K562 (cell line): ENCODE measurements around the gene COL15A1. TPM values are rescaled to one million over a fixed set of nuclear protein-coding genes. Genes with fewer than 3 reads are reported as not detected.

Experiments
- AFF1 ChIP-seq, 2 experiments: fragments of 450-650 bp; IDR thresholded peaks; 2 replicates each; pipeline ENCODE4 v1.6.1; 2018; ENCODE audit warnings: mild to moderate bottlenecking in 2 of 2, low read depth in 1 of 2; ENCODE audit not compliant: partially characterized antibody in 2 of 2
- ATF7 ChIP-seq: fragments of 450-650 bp; IDR thresholded peaks from 2 replicates; pipeline ENCODE4 v1.7.1; 2014; ENCODE audit warnings: mild to moderate bottlenecking, moderate library complexity
- DEAF1 ChIP-seq: fragments of 450-650 bp; formaldehyde crosslinking; IDR thresholded peaks from 2 replicates; pipeline ENCODE4 v1.4.0; 2020; ENCODE audit warnings: mild to moderate bottlenecking, moderate library complexity
- E2F4 ChIP-seq: sonication (generic); formaldehyde crosslinking; IDR thresholded peaks from 2 replicates; pipeline ENCODE4 v1.8.0; 2022; ENCODE audit warnings: mild to moderate bottlenecking, low read depth, missing genetic modification reagents
- HSF4 ChIP-seq: fragments of 250-450 bp; sonication (Bioruptor Pico); IDR thresholded peaks from 2 replicates; pipeline ENCODE4 v2.1.2; 2022; ENCODE audit warnings: mild to moderate bottlenecking, moderate library complexity, borderline replicate concordance
- ILF3 ChIP-seq: fragments of 450-650 bp; IDR thresholded peaks from 2 replicates; pipeline ENCODE4 v1.6.1; 2018; ENCODE audit warnings: antibody characterized with exemption, mild to moderate bottlenecking, moderate library complexity, borderline replicate concordance
- IRF2 ChIP-seq: sonication (generic); formaldehyde crosslinking; IDR thresholded peaks from 2 replicates; pipeline ENCODE4 v1.8.1; 2022; ENCODE audit warnings: mild to moderate bottlenecking, missing genetic modification reagents
- MECOM ChIP-seq: fragments of 250-450 bp; sonication (Bioruptor Pico); IDR thresholded peaks from 2 replicates; pipeline ENCODE4 v1.8.0; 2022; ENCODE audit warnings: inconsistent platforms
- MXI1 ChIP-seq: IDR thresholded peaks from 2 replicates; pipeline ENCODE4 v1.6.1; 2011; ENCODE audit warnings: low read depth, mild to moderate bottlenecking, improper control_type of control experiment, low read length
- PCBP2 ChIP-seq: fragments of 200-400 bp; formaldehyde crosslinking; IDR thresholded peaks from 2 replicates; pipeline ENCODE4 v1.6.1; 2018; ENCODE audit warnings: low read length, low read depth, mild to moderate bottlenecking, moderate library complexity; ENCODE audit not compliant: poor library complexity, severe bottlenecking
- PURB ChIP-seq: sonication (generic); formaldehyde crosslinking; IDR thresholded peaks from 2 replicates; pipeline ENCODE4 v1.9.0; 2021; ENCODE audit warnings: low read depth, mild to moderate bottlenecking, missing genetic modification reagents
- RBFOX2 ChIP-seq: fragments of 200-400 bp; formaldehyde crosslinking; IDR thresholded peaks from 2 replicates; pipeline ENCODE4 v1.6.1; 2017; ENCODE audit warnings: low read depth, mild to moderate bottlenecking, low read length, moderate library complexity
- SAFB2 ChIP-seq: fragments of 200-400 bp; formaldehyde crosslinking; IDR thresholded peaks from 2 replicates; pipeline ENCODE4 v1.6.1; 2018; ENCODE audit warnings: borderline replicate concordance, low read length, low read depth, moderate library complexity; ENCODE audit not compliant: severe bottlenecking
- SMAD3 ChIP-seq: fragments of 450-650 bp; formaldehyde crosslinking; conservative IDR thresholded peaks from 2 replicates; pipeline ENCODE4 v1.4.0; 2020; ENCODE audit warnings: mild to moderate bottlenecking
- SMARCB1 ChIP-seq: IDR thresholded peaks from 2 replicates; pipeline ENCODE4 v1.6.1; 2011; ENCODE audit warnings: improper control_type of control experiment, low read depth; ENCODE audit not compliant: insufficient read length
- SMARCC2 ChIP-seq: fragments of 450-650 bp; IDR thresholded peaks from 2 replicates; pipeline ENCODE4 v1.6.1; 2017; ENCODE audit warnings: antibody characterized with exemption, moderate library complexity, mild to moderate bottlenecking, low read depth
- ZNF175 ChIP-seq: fragments of 200-800 bp; sonication (Bioruptor generic); IDR thresholded peaks from 2 replicates; pipeline ENCODE4 v1.6.1; 2016; ENCODE audit warnings: low read depth, mild to moderate bottlenecking, missing genetic modification characterization, missing compliant biosample characterization
- ZNF212 ChIP-seq: fragments of 450-650 bp; formaldehyde crosslinking; IDR thresholded peaks from 2 replicates; pipeline ENCODE4 v1.4.0; 2020; ENCODE audit warnings: mild to moderate bottlenecking
- ZNF239 ChIP-seq: fragments of 250-450 bp; sonication (Bioruptor Pico); IDR thresholded peaks from 2 replicates; pipeline ENCODE4 v1.4.0; 2020; ENCODE audit warnings: mild to moderate bottlenecking
- ZSCAN32 ChIP-seq: fragments of 450-650 bp; formaldehyde crosslinking; IDR thresholded peaks from 2 replicates; pipeline ENCODE4 v1.4.0; 2020; ENCODE audit warnings: mild to moderate bottlenecking, moderate library complexity
- polyA plus RNA-seq, 8 experiments: library from polyadenylated mRNA; depleted of rRNA in 4 of 8; stranded (reverse) in 5 of 8; unstranded in 3 of 8; fragments of >200 nt; fragmentation: Nextera tagmentation in 2 of 8; fragmentation: Illumina TruSeq in 1 of 8; extraction: Ambion mirVana in 2 of 8; extraction: Trizol in 1 of 8; gene quantifications; 2 replicates each; pipeline versions ENCODE4 v1.2.1 to v1.2.3, GENCODE V29; 2011 to 2014; ENCODE audit warnings: inconsistent platforms in 1 of 8, missing spikeins in 1 of 8
- total RNA-seq, 7 experiments: library from RNA; depleted of rRNA in 6 of 7; stranded (reverse); fragments of >200 nt in 6 of 7; fragmentation: Illumina TruSeq in 2 of 7; extraction: Trizol in 2 of 7; gene quantifications; 2 replicates each; pipeline versions ENCODE4 v1.2.1 to v1.2.3, GENCODE V29; 2011 to 2021; ENCODE audit warnings: low replicate concordance in 1 of 7

COL15A1 gene
- total and polyA plus RNA-seq, 9 of the 15 experiments (the other 6 are each of a cell fraction or from before 2014, with no cell fraction given): 0.46 to 5.1 (median 2.6) TPM

- TF ChIP-seq PCBP2 (no peak), AFF1 (IDR thresholded peaks at IDR 0.05; ENCODE audit: low read depth in 1 of 2, partially characterized antibody in 2 of 2) (peak in 1 of 2 experiments; percentile 42), DEAF1 (CRISPR knock-in tag) (no peak), E2F4 (CRISPR knock-in tag) (no peak), IRF2 (CRISPR knock-in tag) (no peak), RBFOX2 (no peak), HSF4 (CRISPR knock-in tag) (no peak), ZNF239 (CRISPR knock-in tag) (no peak), SAFB2 (no peak), SMAD3 (CRISPR knock-in tag) (no peak), ZNF212 (no peak), SMARCC2 (peak; percentile 77; the same call in 1 of the 2 replicates), ATF7 (peak; percentile 53), PURB (no peak), MXI1 (no peak), ZNF175 (no peak; the same call in none of the 2 replicates), ZSCAN32 (CRISPR knock-in tag) (no peak), ILF3 (no peak), SMARCB1 (no peak), MECOM (CRISPR knock-in tag) (peak; percentile 99)
Observed at GRCh38 chr9:98931600-98932389, 11.9 kb upstream of the COL15A1 start (continued).
